Measurements from ENCODE around the gene ZMYND15. TPM values are rescaled to one million over a fixed set of nuclear protein-coding genes. Genes with fewer than 3 reads are reported as not detected.

The ZMYND15 gene
- total and polyA plus RNA-seq, 2 donors (not counting 3 experiments of a cell fraction or from before 2014, with no cell fraction given), result 0.12 to 0.44 TPM

GRCh38 chr17:4743898-4744297 lies 4.3 kb downstream of the ZMYND15 start:
- no peaks in the 10 kb centered on the region for H3K36me3 ChIP-seq (ENCODE audit: control insufficient read depth in 2 of 2, extremely low read depth in 1 of 2, insufficient read depth in 2 of 2, low read length in 2 of 2)
- CTCF ChIA-PET, result interaction anchor here (1.2 to 1.6 kb wide), 3 partner anchors 12 to 46 kb away, joined by 3 to 10 read pairs (median 3); no protein-coding TSS in a partner anchor
- H2AFZ ChIP-seq (ENCODE audit: low read depth, low read length), result no peak overlapping the region
- no peaks in the 10 kb centered on the region for H3K79me2 ChIP-seq (ENCODE audit: control insufficient read depth, insufficient read depth, low read length)
- H3K9ac ChIP-seq (replicated peaks; ENCODE audit: extremely low read depth, insufficient read depth, low read length), result no peak overlapping the region
- H3K4me1 ChIP-seq (ENCODE audit: control insufficient read depth, extremely low read depth, insufficient read depth, low read length), result peaks cover 6% of the 10 kb centered on the region
- TF ChIP-seq CTCF (IDR thresholded peaks at IDR 0.05; ENCODE audit: extremely low read depth in 1 of 2, insufficient read depth in 1 of 2, low read depth in 1 of 2, low read length in 2 of 2), result no peak
- TF ChIP-seq FOS (IDR thresholded peaks at IDR 0.05; ENCODE audit: borderline replicate concordance, insufficient read depth, low read length), result no peak
- no peak for TF ChIP-seq EZH2 (IDR thresholded peaks at IDR 0.05; ENCODE audit: borderline replicate concordance, low read depth, low read length, severe bottlenecking)
- no peak for TF ChIP-seq GATA2 (IDR thresholded peaks at IDR 0.05; ENCODE audit: insufficient read depth, insufficient read length, low read depth, low read length)
- no peak for TF ChIP-seq POLR2AphosphoS5 (IDR thresholded peaks at IDR 0.05; ENCODE audit: insufficient read depth, low read depth, low read length)
- TF ChIP-seq JUN (IDR thresholded peaks at IDR 0.05; ENCODE audit: borderline replicate concordance, insufficient read depth, insufficient read length, low read depth), result no peak
- no peak for TF ChIP-seq MYC (IDR thresholded peaks at IDR 0.05; ENCODE audit: low read depth, low read length)
- no peak for TF ChIP-seq MAX (IDR thresholded peaks at IDR 0.05; ENCODE audit: insufficient read depth, insufficient read length)
- TF ChIP-seq POLR2A (IDR thresholded peaks at IDR 0.05; ENCODE audit: low read depth, low read length), result no peak
- H4K20me1 ChIP-seq (replicated peaks; ENCODE audit: control insufficient read depth, extremely low read depth, insufficient read depth, low read length), result no peaks in the 10 kb centered on the region
- H3K27ac ChIP-seq (ENCODE audit: insufficient read depth, low read depth, low read length), result no peak overlapping the region
- H3K9me1 ChIP-seq (replicated peaks; ENCODE audit: control insufficient read depth, extremely low read depth, insufficient read depth, low read length), result no peaks in the 10 kb centered on the region
- H3K4me2 ChIP-seq (ENCODE audit: insufficient read depth, low read length), result no peak overlapping the region
- POLR2A ChIA-PET, result no interaction called here
- intact Hi-C loops (cut with micrococcal nuclease) (no loop called here), dilution Hi-C loops (cut with MboI; ENCODE audit: extremely low pct_ligation_motif_present, low sequenced_read_pairs) (no loop called here)
- H3K27me3 ChIP-seq (ENCODE audit: control insufficient read depth in 2 of 2, insufficient read depth in 2 of 2, low read length in 2 of 2), result peaks cover under 1 to 10% of the 10 kb centered on the region in 2 experiments
- no peak overlapping the region for H3K4me3 ChIP-seq (replicated peaks in 1 of 3; ENCODE audit: insufficient read depth in 1 of 3, low read depth in 1 of 3, low read length in 3 of 3)
- DNase-seq (ENCODE audit: low read depth, low spot score) (no peak), FAIRE-seq (no peak)
- no peaks in the 10 kb centered on the region for H3K9me3 ChIP-seq (replicated peaks; ENCODE audit: control insufficient read depth, insufficient read depth, low read length)
- no TSS peak for BruUV-seq (replicated peaks)
